Endothelial cell of hepatic sinusoid (primary cell): ENCODE measurements around the gene FRMD6.

ENCODE experiments used
- in situ Hi-C: cut with HindIII; loops from 2 replicates; pipeline ENCODE4 v1.10.0; 2017; ENCODE audit warnings: low sequenced_read_pairs

FRMD6 gene

DNA sequence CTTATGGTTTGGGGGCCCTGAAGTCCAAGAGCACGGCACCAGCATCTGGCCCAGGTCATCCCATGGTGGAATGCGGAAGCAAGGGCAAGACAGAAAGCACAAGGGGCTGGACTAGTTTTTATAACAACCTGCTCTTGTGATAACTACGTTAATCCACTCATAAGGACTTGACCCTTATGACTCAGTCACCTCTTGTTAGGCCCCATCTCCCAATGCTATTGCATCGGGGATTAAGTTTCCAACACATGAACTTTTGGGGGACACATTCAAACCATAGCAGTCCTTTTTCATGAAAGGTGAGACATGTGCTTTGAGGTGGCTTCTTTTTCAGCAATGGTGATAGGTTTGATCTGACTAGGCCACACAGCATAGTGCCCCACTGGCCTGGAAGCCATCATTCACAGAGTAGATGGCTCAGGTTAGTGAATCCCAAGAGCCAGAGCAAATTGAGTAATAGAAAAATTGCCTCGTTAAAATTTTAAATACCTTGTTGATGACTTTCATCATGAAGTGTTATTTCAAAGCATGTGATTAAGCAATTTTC is 12.1 kb downstream of the FRMD6 start:
- in situ Hi-C loops = loop anchor here (25.0 kb wide), 1 partner anchor 377 kb away; no protein-coding TSS in a partner anchor

DNA sequence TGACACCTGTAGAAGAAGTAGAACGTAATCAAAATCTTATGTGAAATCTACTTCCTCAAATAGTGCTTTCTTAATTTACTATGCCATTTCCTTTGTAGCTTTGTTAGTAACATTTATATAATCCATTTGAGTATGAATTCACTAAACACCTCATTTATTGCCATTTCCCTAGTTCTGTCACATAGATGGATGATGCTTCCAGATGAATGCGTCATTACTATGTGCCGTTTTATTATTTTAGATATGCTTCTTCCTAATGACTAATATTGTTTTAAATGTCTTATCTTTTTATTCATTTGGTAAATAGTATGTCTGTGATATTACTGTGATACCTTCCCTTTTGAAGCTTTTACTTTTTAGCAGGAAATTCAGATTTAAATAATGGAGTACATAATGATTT is 14.4 kb downstream of the FRMD6 start:
- in situ Hi-C loops = loop anchor here (25.0 kb wide), 1 partner anchor 379 kb away; no protein-coding TSS in a partner anchor

- in situ Hi-C loops = loop anchor here (25.0 kb wide), 1 partner anchor 380 kb away; no protein-coding TSS in a partner anchor
These were observed 15.1 kb downstream of the FRMD6 start for GRCh38 chr14:51666826-51667225.

DNA sequence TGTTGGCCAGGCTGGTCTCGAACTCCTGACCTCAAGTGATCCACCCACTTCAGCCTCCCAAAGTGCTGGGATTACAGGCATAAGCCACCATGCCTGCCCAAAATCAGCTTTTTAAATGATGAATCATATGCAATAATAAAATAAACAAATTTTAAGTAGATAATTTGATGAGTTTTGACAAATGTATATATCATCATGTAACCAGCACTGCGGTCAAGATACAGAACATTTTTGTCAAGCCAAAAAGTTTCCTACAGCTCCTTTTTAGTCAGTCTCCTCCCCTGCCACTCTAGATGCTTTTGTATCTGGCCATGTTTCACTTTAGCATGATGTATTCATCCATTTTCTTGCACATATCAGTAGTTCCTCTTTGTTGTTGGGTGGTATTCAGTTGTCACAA is 17.2 kb downstream of the FRMD6 start:
- in situ Hi-C loops = loop anchor here (25.0 kb wide), 1 partner anchor 382 kb away; no protein-coding TSS in a partner anchor

DNA sequence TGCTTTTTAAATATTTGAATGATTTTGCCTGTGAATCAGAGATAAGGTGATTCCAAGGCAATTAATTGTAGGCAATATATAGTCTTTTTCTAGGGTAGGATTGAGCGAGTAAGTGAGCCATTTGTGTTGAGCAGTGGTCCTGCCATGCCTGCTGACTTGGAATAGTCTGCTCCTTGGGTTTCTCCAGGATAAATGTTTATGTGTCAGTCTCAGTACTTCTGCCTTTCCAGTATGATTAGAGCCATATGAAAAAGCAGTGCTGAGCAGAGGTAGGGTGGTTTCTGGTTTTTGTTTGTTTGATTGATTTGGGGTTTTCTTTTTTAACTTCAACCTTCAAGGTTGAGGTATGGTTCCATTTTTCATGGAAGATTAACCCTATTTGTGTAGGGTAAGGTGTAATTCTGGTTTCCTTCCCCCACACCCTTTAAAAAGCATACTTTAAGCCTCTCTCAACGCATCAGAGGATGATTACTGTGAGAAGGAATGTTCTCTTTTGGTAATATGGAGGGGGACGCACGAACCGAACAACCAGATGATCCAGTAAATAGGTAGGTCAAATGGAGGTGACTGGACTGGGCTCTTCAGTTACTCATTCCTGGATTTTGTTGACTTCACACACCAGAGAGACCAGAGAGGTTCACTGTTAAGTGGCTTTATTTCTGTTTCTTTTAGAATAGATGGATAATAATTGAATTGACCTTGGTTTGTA is 22.7 kb downstream of the FRMD6 start:
- in situ Hi-C loops = loop anchor here (25.0 kb wide), 1 partner anchor 387 kb away; no protein-coding TSS in a partner anchor

GRCh38 chr14:51676549-51676948 is 24.8 kb downstream of the FRMD6 start:
- in situ Hi-C loops = no loop called here

DNA sequence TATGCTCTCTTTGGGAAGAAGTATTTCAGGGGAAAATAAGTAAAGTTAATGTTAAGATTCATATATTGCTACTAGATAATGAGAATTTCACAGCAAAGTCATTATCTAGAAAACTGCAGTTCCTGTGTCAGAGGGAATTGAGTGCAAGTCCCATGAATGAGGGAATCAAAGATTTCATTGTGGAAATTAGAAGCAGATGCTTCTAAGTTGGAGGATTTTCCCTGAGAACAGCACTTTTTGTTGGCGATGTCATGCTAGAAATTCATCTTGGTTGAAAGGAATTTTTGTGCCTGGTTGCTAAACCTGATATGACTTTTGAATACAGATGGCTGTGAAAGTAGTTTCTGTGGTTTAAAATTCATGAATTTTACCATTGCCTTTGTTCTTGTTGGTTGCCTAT is 25.6 kb downstream of the FRMD6 start:
- in situ Hi-C loops = no loop called here

DNA sequence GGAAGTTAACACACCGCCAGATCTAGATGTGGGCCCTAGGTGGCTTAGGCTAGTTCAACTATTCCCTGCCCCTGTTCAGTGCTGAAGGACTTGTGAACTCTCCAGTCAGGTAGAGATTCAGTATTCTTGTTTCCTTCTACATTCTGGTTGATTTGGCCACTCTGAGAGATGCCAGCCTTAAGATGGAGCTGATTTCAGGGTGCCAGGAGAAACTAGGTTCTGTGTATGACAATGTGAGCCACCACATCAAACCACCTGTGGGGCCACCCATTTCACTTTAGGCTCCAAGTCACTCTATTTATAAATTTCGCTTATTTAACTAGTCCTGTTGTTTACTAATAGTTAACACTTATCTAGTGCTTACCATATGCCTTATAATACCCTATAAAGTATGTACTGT is 26.0 kb downstream of the FRMD6 start:
- in situ Hi-C loops = no loop called here

- in situ Hi-C loops = no loop called here
These were observed 28.3 kb downstream of the FRMD6 start for GRCh38 chr14:51680031-51680430.

- in situ Hi-C loops = no loop called here
These were observed 29.7 kb downstream of the FRMD6 start for GRCh38 chr14:51681411-51681810.

- in situ Hi-C loops = no loop called here
These were observed 30.7 kb downstream of the FRMD6 start for GRCh38 chr14:51682411-51682810.

DNA sequence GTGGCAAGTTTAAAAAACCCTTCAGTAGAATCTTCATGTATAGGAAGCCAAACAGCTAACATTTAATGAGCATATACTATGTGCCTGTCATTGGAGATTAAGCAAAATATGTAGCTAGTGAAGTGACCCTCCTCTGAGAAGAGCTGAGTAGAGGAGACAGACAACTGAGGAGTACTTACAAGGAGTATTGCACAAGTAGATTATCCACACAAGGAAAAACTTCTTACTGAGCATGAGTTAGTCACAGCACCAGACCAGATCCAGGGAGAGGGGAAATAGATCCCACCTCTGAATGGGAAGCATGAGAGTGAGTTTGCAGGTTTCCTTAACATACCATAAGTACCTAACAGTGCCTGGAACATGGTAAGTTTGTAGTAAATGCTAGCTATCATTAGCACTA is 33.0 kb downstream of the FRMD6 start:
- in situ Hi-C loops = no loop called here

- in situ Hi-C loops = no loop called here
These were observed 39.5 kb downstream of the FRMD6 start for GRCh38 chr14:51691176-51691575.

DNA sequence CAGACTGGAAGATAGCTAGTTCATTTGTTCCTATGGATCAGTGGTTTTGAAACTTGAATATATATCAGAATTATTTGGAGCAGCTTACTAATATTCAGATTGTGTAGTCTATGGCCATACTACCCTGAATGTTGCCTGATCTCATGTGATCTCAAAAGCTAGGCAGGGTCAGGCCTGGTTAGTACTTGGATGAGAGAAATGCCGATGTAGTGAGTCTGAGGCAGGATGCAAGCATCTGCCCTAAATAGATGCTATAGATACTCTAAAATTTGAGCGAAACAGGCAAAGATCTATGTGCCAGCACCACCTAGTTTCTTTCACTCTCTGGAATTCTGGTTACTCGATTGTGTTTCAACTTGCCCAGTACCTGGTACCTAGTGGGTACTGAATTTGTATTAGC is 40.9 kb downstream of the FRMD6 start:
- in situ Hi-C loops = no loop called here

DNA sequence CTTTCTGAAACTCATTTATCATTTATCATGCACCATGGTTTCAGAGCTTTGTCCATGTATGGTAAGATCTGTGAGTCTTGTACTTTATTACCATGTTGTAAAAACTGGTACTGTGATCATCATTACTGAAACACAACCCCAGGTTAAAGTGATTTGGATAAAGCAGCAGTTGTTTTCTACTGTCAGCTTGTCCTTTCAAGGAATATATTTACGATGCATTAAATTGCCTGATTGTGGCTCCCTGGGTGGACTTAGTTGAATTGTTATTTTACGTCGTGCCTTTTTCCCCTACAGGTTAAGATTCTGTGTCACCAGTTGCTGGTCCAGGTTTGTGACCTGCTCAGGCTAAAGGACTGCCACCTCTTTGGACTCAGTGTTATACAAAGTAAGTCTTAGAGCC is 46.1 kb downstream of the FRMD6 start:
- in situ Hi-C loops = loop anchor here (5.0 kb wide), 1 partner anchor 34 kb away; no protein-coding TSS in a partner anchor

- in situ Hi-C loops = no loop called here
These were observed 50.2 kb downstream of the FRMD6 start for GRCh38 chr14:51701951-51702350.

GRCh38 chr14:51703787-51704186 is 52.1 kb downstream of the FRMD6 start:
- in situ Hi-C loops = no loop called here

- in situ Hi-C loops = no loop called here
These were observed 52.8 kb downstream of the FRMD6 start for GRCh38 chr14:51704545-51704944.

- in situ Hi-C loops = no loop called here
These were observed 55.6 kb downstream of the FRMD6 start for GRCh38 chr14:51707327-51707726.

GRCh38 chr14:51711505-51711904 is 59.8 kb downstream of the FRMD6 start:
- in situ Hi-C loops = no loop called here

DNA sequence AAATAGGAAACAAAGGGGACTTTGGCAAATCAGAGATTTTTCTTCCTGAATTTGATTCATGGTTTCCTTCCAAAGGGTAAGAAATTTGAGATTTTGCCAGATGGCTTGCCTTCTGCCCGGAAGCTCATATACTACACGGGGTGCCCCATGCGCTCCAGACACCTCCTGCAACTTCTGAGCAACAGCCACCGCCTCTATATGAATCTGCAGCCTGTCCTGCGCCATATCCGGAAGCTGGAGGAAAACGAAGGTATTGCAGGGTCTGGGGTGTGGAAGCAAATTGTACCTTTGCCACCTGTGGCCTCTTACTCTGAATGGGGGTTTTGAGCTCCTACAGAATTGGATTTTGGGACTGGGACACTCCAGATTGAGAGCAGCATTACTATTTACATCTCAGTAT is 63.5 kb downstream of the FRMD6 start:
- in situ Hi-C loops = no loop called here

- in situ Hi-C loops = no loop called here
These were observed 64.0 kb downstream of the FRMD6 start for GRCh38 chr14:51715742-51716141.
